Left ventricle myocardium inferior (tissue), 1 donor: ENCODE measurements around the gene ZNF423. TPM values are rescaled to one million over a fixed set of nuclear protein-coding genes. Genes with fewer than 3 reads are reported as not detected.

Experiments used
- DNase-seq: peaks from one replicate; pipeline ENCODE4 v3.0.0-alpha.2; 2020
- H3K27ac ChIP-seq: fragments of 200-600 bp; replicated peaks from 2 replicates; pipeline ENCODE4 v1.8.0; 2021
- H3K27me3 ChIP-seq: fragments of 200-600 bp; 2 replicates; pipeline ENCODE4 v1.8.0; 2021; ENCODE audit warnings: low read depth
- H3K36me3 ChIP-seq: fragments of 200-600 bp; 2 replicates; pipeline ENCODE4 v1.8.0; 2021
- H3K4me1 ChIP-seq: fragments of 200-600 bp; 2 replicates; pipeline ENCODE4 v1.8.0; 2021
- H3K4me3 ChIP-seq: fragments of 200-600 bp; 2 replicates; pipeline ENCODE4 v1.8.0; 2021; ENCODE audit warnings: mild to moderate bottlenecking, moderate library complexity
- H3K9me3 ChIP-seq: fragments of 200-600 bp; replicated peaks from 2 replicates; pipeline ENCODE4 v1.8.0; 2021
- CTCF ChIP-seq: fragments of 200-600 bp; IDR thresholded peaks from 2 replicates; pipeline ENCODE4 v1.8.0; 2021; ENCODE audit warnings: antibody characterized with exemption, mild to moderate bottlenecking, borderline replicate concordance
- intact Hi-C: fragments of 100-400 bp; cut with micrococcal nuclease; formaldehyde crosslinking; loops from one replicate; pipeline ENCODE4 v1.11.0; 2022
- total RNA-seq: library from RNA; stranded (reverse); fragmentation: NEBNext Ultra II Directional; extraction: Animal tissue kit (Norgen Biotek cat#: 25700); gene quantifications from one replicate; pipeline ENCODE4 v1.2.1, GENCODE V29; 2021
- donor health status: DM: no; HTN: yes; CAD: no; lungs with severe emphysema.

Gene ZNF423
- total RNA-seq, 1 donor from 2014 or later: 8.6 TPM

- intact Hi-C loops: no loop called here
Measured at GRCh38 chr16:49757559-49758069, 98.3 kb downstream of the ZNF423 start.

GRCh38 chr16:49756775-49757558 lies 98.9 kb downstream of the ZNF423 start:
- peaks cover 49% of the 10 kb centered on the region for H3K27me3 ChIP-seq
- no peak overlapping the region for H3K4me3 ChIP-seq
- H3K36me3 ChIP-seq: no peaks in the 10 kb centered on the region
- peak overlapping the region; percentile 4 for H3K27ac ChIP-seq
- intact Hi-C loops: no loop called here
- H3K9me3 ChIP-seq: no peaks in the 10 kb centered on the region
- TF ChIP-seq CTCF: no peak
- peaks cover 34% of the 10 kb centered on the region for H3K4me1 ChIP-seq
- no peak for DNase-seq

More at GRCh38 chr16:49757559-49758069, 98.3 kb downstream of the ZNF423 start:
- Histone ChIP-seq H3K4me3 (no peak overlapping the region), H3K36me3 (no peaks in the 10 kb centered on the region), H3K27ac (no peak overlapping the region), H3K9me3 (no peaks in the 10 kb centered on the region), H3K27me3 (peaks cover 43% of the 10 kb centered on the region), H3K4me1 (peaks cover 34% of the 10 kb centered on the region)
- no peak for DNase-seq
- no peak for TF ChIP-seq CTCF

- intact Hi-C loops: no loop called here
- peaks cover 59% of the 10 kb centered on the region for H3K27me3 ChIP-seq
- no peak for DNase-seq
- H3K36me3 ChIP-seq: no peaks in the 10 kb centered on the region
- H3K9me3 ChIP-seq: no peaks in the 10 kb centered on the region
- H3K4me3 ChIP-seq: peak overlapping the region; percentile 59
- peak overlapping the region; percentile 87 for H3K27ac ChIP-seq
- TF ChIP-seq CTCF: no peak
- peaks cover 35% of the 10 kb centered on the region for H3K4me1 ChIP-seq
Measured at GRCh38 chr16:49755716-49756505, 100.0 kb downstream of the ZNF423 start.

GRCh38 chr16:49755313-49755620 lies 100.6 kb downstream of the ZNF423 start:
- Histone ChIP-seq H3K4me1 (peaks cover 41% of the 10 kb centered on the region), H3K9me3 (no peaks in the 10 kb centered on the region), H3K27me3 (peaks cover 64% of the 10 kb centered on the region), H3K36me3 (no peaks in the 10 kb centered on the region), H3K4me3 (peak overlapping the region; percentile 59), H3K27ac (peak overlapping the region; percentile 87)
- DNase-seq: no peak
- intact Hi-C loops: no loop called here
- TF ChIP-seq CTCF: peak; percentile 62

- Histone ChIP-seq H3K9me3 (no peaks in the 10 kb centered on the region), H3K27me3 (peaks cover 69% of the 10 kb centered on the region), H3K4me1 (peaks cover 47% of the 10 kb centered on the region), H3K27ac (peak overlapping the region; percentile 87), H3K36me3 (no peaks in the 10 kb centered on the region), H3K4me3 (peak overlapping the region; percentile 59)
- peak; percentile 25 for DNase-seq
- TF ChIP-seq CTCF: no peak
- intact Hi-C loops: no loop called here
Measured at GRCh38 chr16:49754495-49755312, 101.2 kb downstream of the ZNF423 start.
